HL-60 (cell line): ENCODE results near the gene SNAPC3.

Source experiments
- DNase-seq, 2 experiments: peaks; one replicate each; pipeline ENCODE4 v3.0.0-alpha.2; 2010 to 2020; ENCODE audit warnings: low read depth in 1 of 2, low spot score in 1 of 2
- H3K27ac ChIP-seq: fragments of 250-450 bp; sonication (Bioruptor Pico); replicated peaks from 2 replicates; pipeline ENCODE4 v1.5.1; 2020; ENCODE audit warnings: mild to moderate bottlenecking, moderate library complexity
- H3K27me3 ChIP-seq: fragments of 250-450 bp; sonication (Bioruptor Pico); 2 replicates; pipeline ENCODE4 v1.5.1; 2021; ENCODE audit warnings: mild to moderate bottlenecking, moderate library complexity; ENCODE audit not compliant: insufficient read depth, poor library complexity, severe bottlenecking
- H3K4me3 ChIP-seq: replicated peaks from 2 replicates; pipeline ENCODE4 v1.5.1; 2011; ENCODE audit warnings: mild to moderate bottlenecking, control low read depth, low read length; ENCODE audit not compliant: insufficient read depth
- GABPA ChIP-seq: IDR thresholded peaks from 2 replicates; pipeline ENCODE4 v1.6.1; 2012; ENCODE audit warnings: low read depth
- POLR2AphosphoS5 ChIP-seq: IDR thresholded peaks from 2 replicates; pipeline ENCODE4 v1.6.1; 2012; ENCODE audit warnings: low read depth
- SPI1 ChIP-seq: IDR thresholded peaks from 2 replicates; pipeline ENCODE4 v1.6.1; 2012; ENCODE audit warnings: low read depth, mild to moderate bottlenecking, borderline replicate concordance
- TF ChIP-seq, protein P1 (sequence below): IDR thresholded peaks from 2 replicates; pipeline ENCODE4 v1.6.1; 2012; ENCODE audit warnings: low read depth; ENCODE audit not compliant: insufficient replicate concordance
- TF ChIP-seq, protein P2 (sequence below): IDR thresholded peaks from one replicate; pipeline ENCODE4 v1.5.1; 2011; ENCODE audit warnings: low read length, control low read depth, inconsistent platforms; ENCODE audit not compliant: insufficient read depth

SNAPC3 gene

DNA sequence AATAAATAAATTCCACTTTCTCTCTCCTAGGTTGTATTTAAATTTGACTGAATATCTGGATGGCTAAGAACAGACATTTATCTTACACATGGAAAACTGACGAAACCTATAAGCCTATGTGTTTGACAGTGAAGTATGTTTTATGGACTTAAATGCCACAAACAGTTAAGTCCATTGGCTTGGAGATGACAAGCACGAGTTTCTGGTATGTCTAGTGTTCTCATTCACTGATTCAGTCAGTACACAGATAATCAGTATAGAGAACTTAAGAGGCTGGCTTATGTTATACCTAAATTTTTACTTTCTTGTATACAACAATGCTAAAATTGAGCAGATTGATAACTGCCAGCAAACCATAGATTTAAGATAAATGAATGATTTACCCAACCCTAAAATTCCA, 38.9 kb downstream of the SNAPC3 start:
- no peaks in the 10 kb centered on the region for H3K27me3 ChIP-seq
- no peak overlapping the region for H3K27ac ChIP-seq
- no peak for TF ChIP-seq GABPA
- TF ChIP-seq, protein P1, sequence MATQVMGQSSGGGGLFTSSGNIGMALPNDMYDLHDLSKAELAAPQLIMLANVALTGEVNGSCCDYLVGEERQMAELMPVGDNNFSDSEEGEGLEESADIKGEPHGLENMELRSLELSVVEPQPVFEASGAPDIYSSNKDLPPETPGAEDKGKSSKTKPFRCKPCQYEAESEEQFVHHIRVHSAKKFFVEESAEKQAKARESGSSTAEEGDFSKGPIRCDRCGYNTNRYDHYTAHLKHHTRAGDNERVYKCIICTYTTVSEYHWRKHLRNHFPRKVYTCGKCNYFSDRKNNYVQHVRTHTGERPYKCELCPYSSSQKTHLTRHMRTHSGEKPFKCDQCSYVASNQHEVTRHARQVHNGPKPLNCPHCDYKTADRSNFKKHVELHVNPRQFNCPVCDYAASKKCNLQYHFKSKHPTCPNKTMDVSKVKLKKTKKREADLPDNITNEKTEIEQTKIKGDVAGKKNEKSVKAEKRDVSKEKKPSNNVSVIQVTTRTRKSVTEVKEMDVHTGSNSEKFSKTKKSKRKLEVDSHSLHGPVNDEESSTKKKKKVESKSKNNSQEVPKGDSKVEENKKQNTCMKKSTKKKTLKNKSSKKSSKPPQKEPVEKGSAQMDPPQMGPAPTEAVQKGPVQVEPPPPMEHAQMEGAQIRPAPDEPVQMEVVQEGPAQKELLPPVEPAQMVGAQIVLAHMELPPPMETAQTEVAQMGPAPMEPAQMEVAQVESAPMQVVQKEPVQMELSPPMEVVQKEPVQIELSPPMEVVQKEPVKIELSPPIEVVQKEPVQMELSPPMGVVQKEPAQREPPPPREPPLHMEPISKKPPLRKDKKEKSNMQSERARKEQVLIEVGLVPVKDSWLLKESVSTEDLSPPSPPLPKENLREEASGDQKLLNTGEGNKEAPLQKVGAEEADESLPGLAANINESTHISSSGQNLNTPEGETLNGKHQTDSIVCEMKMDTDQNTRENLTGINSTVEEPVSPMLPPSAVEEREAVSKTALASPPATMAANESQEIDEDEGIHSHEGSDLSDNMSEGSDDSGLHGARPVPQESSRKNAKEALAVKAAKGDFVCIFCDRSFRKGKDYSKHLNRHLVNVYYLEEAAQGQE = no peak
- no peak for DNase-seq
- no peak overlapping the region for H3K4me3 ChIP-seq

DNA sequence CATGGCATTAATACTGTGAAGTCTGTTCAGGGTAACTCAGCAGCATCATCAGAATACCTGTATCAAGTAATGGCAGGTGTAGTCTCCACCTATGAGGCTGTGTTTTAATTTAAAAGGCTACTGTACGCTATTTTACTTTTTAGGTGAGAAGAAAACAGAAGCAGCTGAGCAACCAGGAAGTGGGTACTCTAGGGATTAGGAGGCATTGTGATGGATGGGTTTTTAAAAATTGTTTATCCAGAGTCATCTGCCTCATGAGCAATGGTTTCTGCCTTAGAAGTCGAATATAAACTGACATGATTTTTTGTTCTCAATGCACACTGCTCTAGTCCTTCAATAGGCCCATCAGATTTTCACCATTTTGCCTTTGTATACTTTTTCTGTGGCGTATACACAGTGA, 45.5 kb downstream of the SNAPC3 start:
- H3K27ac ChIP-seq = no peak overlapping the region
- TF ChIP-seq SPI1 = no peak
- TF ChIP-seq, protein P2, sequence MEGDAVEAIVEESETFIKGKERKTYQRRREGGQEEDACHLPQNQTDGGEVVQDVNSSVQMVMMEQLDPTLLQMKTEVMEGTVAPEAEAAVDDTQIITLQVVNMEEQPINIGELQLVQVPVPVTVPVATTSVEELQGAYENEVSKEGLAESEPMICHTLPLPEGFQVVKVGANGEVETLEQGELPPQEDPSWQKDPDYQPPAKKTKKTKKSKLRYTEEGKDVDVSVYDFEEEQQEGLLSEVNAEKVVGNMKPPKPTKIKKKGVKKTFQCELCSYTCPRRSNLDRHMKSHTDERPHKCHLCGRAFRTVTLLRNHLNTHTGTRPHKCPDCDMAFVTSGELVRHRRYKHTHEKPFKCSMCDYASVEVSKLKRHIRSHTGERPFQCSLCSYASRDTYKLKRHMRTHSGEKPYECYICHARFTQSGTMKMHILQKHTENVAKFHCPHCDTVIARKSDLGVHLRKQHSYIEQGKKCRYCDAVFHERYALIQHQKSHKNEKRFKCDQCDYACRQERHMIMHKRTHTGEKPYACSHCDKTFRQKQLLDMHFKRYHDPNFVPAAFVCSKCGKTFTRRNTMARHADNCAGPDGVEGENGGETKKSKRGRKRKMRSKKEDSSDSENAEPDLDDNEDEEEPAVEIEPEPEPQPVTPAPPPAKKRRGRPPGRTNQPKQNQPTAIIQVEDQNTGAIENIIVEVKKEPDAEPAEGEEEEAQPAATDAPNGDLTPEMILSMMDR = no peak
- no peak for TF ChIP-seq GABPA
- TF ChIP-seq, protein P1 = no peak
- TF ChIP-seq POLR2AphosphoS5 = no peak
- DNase-seq = no peak

DNA sequence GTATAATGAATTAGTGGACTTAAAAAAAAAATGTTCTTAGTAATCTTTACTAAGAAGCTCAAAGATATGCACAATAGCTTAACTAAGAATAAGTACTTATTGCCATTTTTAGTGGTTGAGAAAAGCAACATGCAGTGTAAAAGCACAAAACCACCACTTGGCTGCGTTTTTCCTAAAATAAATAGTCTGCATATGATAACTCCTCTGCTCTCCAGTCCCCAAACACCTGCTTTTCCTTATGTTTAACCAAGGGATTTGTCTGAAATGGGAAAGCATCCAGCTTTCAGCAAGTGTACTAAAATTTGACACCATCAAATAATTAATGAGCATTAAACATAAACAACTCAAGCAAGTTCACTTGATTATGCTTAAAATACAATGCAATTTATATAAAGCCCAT, 46.7 kb downstream of the SNAPC3 start:
- H3K4me3 ChIP-seq = no peak overlapping the region
- H3K27ac ChIP-seq = no peak overlapping the region
- no peaks in the 10 kb centered on the region for H3K27me3 ChIP-seq
- TF ChIP-seq GABPA (no peak), SPI1 (no peak), POLR2AphosphoS5 (no peak)
- TF ChIP-seq, protein P1 = no peak
- TF ChIP-seq, protein P2 = no peak
- no peak for DNase-seq

More for the DNA sequence above, 45.5 kb downstream of the SNAPC3 start:
- Histone ChIP-seq H3K4me3 (no peak overlapping the region), H3K27me3 (no peaks in the 10 kb centered on the region)

DNA sequence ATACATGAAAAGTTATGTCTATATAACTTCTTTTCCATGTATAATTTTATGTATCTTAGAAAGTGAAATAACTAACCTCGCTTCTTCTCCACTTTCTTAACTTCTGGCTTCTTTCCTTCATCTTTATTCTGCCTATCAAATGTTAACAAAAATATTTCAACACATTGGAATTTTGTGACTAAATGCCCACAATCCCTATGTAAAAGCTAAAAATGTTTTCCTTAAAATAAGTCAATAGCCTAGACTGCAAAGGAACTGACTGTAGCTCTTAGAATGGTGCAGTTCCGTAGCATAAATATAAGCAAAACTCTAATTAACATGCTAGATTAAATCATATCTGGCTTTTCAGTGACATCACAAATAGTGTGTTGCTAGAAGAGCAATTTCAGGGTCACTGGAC, 47.2 kb downstream of the SNAPC3 start:
- DNase-seq = no peak
- no peak overlapping the region for H3K27ac ChIP-seq
- H3K4me3 ChIP-seq = no peak overlapping the region
- TF ChIP-seq POLR2AphosphoS5 (no peak), SPI1 (no peak), GABPA (no peak)
- TF ChIP-seq, protein P2 = no peak
- TF ChIP-seq, protein P1 = no peak
- H3K27me3 ChIP-seq = no peaks in the 10 kb centered on the region
